Esophagus mucosa (tissue), 1 donor: ENCODE measurements around the gene SIM2. TPM values are rescaled to one million over a fixed set of nuclear protein-coding genes. Genes with fewer than 3 reads are reported as not detected.

Source experiments
- ATAC-seq: fragments of 200-7000 bp; cut with Tn5 transposase; one replicate; pipeline ENCODE4 v1.9.1; 2020
- total RNA-seq: library from RNA; stranded (reverse); gene quantifications from one replicate; pipeline ENCODE4 v1.2.4, GENCODE V29; 2023
- donor health status: DM: yes; HTN: yes; CAD: no.

The SIM2 gene
- total RNA-seq, 1 donor from 2014 or later: 18.3 TPM

- ATAC-seq: no peak
Observed at GRCh38 chr21:36686955-36687354, 12.0 kb upstream of the SIM2 start.

GRCh38 chr21:36688324-36688723 lies 10.6 kb upstream of the SIM2 start:
- ATAC-seq: no peak

- ATAC-seq: peak; percentile 65
Observed at GRCh38 chr21:36689324-36689723, 9.6 kb upstream of the SIM2 start.

- ATAC-seq: no peak
Observed at GRCh38 chr21:36690628-36691554, 8.0 kb upstream of the SIM2 start.

- ATAC-seq: no peak
Observed at GRCh38 chr21:36691555-36692041, 7.3 kb upstream of the SIM2 start.

- no peak for ATAC-seq
Observed at GRCh38 chr21:36692114-36692834, 6.6 kb upstream of the SIM2 start.

- peak; percentile 33 for ATAC-seq
Observed at GRCh38 chr21:36692835-36693488, 6.0 kb upstream of the SIM2 start.

- ATAC-seq: peak; percentile 14
Observed at GRCh38 chr21:36693489-36694030, 5.4 kb upstream of the SIM2 start.

- ATAC-seq: no peak
Observed at GRCh38 chr21:36694031-36694515, 4.8 kb upstream of the SIM2 start.

GRCh38 chr21:36694593-36695282 lies 4.2 kb upstream of the SIM2 start:
- ATAC-seq: no peak

GRCh38 chr21:36695283-36695634 lies 3.7 kb upstream of the SIM2 start:
- ATAC-seq: no peak

- no peak for ATAC-seq
Observed at GRCh38 chr21:36695671-36696389, 3.1 kb upstream of the SIM2 start.

GRCh38 chr21:36696390-36697059 lies 2.4 kb upstream of the SIM2 start:
- no peak for ATAC-seq

- ATAC-seq: no peak
Observed at GRCh38 chr21:36697060-36697850, 1.7 kb upstream of the SIM2 start.

GRCh38 chr21:36697851-36698384 lies 997 bp upstream of the SIM2 start:
- no peak for ATAC-seq

- ATAC-seq: peak; percentile 50
Observed at GRCh38 chr21:36698385-36698980, 432 bp upstream of the SIM2 start.

- ATAC-seq: no peak
Observed at GRCh38 chr21:36699546-36700294, 805 bp downstream of the SIM2 start.

GRCh38 chr21:36700295-36700970 lies 1.5 kb downstream of the SIM2 start:
- no peak for ATAC-seq
